HG02623 (cell line): Measurements from ENCODE around the gene RPE65.
"Not testable (repeated sequence)": the region's sequence is repeated elsewhere in the genome, so short reads cannot be mapped to it uniquely, and the experiment has no call there.

Experiments
- ATAC-seq: cut with Tn5 transposase; IDR thresholded peaks from one replicate; pipeline ENCODE4 v1.9.1; 2021; ENCODE audit warnings: moderate library complexity; ENCODE audit not compliant: unreplicated experiment

The RPE65 gene

DNA sequence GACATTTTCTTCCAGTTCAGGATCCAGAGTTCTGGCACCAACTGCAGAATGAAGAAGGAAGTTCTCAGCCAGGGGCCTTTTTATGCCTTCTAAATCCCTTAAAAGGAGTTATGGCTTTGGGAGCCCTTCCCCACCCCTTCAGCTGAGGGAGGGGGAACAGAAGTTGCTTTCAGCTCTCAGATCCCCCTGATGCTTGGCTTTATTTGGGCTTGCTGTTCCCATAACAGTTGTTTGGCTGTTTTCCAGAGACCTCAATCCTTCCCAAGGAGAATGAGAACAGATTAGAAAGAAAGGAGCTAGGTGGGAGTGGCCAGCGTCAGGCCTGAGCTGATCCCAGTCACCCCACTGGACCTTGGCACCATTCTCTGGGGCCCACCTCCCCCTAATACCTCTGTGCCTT is at the start of gene RPE65:
Gene RPE65, minus strand, starts transcription at position 54 of the 400 bp plus-strand sequence. Its CDS starts 49 bp downstream, at position 5.
- ATAC-seq: no peak

DNA sequence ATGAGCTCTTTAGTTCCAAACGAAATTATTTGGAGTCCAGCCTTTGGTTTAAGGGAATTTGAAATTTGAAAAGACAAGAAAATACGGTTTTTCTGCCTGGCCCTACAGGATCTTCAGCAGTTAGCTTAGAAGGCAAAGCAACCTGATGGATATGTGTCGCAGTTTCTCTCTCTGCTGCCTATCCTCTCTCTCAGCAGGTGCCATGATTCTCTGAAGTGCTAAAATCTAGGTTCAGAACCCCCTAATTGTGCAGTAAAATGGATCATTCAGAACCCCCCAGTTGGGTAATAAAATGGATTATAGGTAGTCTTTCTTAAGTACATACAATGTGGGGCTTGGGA is 47.6 kb upstream of the RPE65 start:
- no peak for ATAC-seq

DNA sequence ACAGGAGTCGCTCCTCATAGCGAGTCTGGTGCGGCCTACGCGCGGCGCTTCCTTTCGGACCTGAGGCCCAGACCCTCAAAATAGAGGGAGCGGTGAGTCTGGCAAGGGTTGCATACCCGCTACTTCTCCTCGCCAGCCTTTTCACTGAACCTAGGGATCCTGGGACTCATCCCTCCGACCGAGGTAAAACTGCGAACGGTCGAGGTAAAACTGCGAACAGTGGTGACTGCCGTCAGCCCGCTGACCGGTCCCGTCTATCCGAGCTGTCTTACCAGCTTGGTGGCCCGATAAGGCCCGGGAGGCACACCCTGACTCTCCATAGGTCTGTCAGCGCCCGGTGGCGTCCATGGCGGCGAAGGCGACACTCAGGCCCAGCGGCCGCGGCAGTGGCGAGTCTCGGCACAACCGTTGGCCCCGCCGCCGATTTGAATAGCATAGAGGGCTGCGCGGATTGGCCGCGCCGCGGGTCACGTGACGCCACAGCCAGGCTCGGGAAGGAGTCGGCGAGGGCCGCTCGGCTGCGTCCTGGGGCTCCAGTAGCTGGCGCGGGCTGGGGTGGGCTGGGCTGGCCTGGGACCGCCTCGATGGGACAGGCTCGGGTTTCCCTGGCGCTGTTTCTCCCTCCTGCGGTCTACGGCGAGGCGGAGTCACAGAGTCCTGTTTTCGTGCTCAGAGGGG is 47.1 kb upstream of the RPE65 start, which contains the start of gene DEPDC1:
Gene DEPDC1, minus strand, starts transcription at position 403 of the 678 bp plus-strand sequence. Its CDS starts 83 bp downstream, at position 320.
- ATAC-seq: peak; percentile 97

DNA sequence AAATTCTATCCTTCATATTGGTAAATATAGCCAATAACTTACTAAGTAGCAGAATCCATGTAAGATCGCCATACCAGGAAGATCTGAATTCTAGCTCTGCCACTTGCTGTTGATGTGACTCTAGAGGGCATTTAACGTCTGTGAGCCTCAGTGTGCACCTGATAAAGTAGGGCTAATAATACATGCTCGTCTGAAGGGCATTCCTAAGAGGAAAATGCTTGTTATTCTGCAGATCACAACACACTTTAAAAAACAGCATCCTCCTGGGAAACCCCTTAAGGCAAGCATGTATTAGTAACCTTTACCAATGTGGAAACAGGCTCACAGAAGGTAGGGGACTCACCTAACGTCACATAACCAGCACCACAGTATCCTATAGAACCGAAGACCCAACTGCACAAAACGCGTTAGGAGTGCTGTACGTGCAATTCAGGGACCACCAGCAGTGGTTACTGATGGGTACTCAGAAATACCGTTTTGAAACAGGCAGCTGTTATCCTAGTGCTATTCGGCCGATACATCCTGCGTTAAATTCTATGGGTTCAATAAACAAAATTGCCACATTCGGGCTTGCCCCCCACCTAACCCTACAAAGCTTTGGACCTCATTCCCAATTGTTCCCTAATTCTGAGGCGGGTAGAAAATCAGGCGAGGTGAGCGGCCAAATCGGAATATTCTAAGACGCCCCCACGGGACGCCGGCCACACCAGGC is 46.4 kb upstream of the RPE65 start:
- peak; percentile 14 for ATAC-seq

DNA sequence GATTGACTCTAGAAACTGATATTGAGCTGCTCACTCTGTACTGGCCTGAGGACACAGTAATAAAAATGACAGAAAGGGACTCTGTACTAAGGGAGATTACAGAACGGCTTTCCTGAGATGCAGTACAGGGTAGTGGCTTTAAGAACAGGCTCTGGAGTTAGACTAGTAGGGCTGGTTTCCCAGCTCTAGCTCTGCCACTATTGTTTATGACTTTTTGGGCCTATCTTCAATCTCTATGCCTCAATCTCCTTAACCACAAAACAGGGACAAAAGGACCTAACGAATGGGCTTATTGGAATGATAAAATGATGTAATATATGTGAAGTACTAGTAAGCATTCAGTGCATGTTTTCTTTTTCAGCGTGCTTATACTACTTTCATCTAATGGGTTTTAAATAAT is 45.8 kb upstream of the RPE65 start:
- ATAC-seq: no peak

DNA sequence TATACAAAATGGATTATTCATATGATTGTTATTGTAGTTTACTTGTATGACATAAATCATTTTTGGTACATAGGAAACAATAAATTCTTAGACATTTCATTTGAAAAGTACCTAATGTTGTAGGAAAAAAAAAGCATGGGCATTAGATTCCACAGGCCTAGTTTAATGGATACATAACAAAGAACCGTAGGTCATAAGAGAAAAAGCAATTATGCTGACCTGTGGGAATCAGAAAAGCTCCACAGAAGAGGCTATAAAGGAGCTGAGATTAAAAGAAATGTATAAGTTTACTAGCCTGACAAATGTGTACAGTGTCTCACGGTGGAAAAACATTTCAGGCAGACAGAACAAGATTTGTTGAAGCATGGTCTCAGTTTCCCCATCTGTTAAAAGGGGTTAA is 43.4 kb upstream of the RPE65 start:
- ATAC-seq: no peak

DNA sequence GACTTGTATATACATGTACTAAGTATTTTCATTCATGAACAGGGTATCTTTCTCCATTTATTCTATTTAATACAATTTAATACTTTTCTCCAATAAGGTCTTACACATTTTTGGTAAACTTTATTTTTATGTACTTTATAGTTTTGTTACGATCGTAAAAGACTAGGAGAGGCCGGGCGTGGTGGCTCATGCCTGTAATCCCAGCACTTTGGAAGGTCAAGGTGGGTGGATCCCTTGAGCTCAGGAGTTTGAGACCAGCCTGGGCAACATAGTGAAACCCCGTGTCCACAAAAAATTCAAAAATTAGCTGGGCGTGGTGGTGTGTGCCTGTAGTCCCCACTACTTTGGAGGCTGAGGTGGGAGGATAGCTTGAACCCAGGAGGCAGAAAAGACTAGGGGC is 42.5 kb upstream of the RPE65 start:
- ATAC-seq: not testable (repeated sequence)

DNA sequence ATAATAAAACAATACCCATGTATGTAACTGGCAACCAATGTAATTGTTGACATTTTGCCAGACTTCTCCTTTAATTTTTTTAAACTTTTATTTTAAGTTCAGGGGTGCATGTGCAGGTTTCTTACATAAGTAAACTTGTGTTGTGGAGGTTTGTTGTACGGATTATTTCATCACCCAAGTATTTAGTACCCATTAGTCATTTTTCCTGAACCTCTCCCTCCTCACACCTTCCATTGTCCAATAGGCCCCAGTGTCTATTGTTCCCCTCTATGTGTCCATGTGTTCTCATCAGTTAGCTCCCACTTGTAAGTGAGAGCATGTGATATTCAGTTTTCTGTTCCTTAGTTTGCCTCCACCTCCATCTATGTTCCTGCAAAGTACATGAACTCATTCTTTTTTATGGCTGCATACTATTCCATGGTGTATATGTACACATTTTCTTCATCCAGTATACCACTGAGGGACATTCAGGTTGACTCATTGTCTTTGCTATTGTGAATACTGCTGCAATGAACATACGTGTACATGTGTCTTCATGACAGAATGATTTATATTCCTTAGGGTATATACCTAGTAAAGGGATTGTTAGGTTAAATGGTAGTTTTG is 40.4 kb upstream of the RPE65 start:
- ATAC-seq: no peak

DNA sequence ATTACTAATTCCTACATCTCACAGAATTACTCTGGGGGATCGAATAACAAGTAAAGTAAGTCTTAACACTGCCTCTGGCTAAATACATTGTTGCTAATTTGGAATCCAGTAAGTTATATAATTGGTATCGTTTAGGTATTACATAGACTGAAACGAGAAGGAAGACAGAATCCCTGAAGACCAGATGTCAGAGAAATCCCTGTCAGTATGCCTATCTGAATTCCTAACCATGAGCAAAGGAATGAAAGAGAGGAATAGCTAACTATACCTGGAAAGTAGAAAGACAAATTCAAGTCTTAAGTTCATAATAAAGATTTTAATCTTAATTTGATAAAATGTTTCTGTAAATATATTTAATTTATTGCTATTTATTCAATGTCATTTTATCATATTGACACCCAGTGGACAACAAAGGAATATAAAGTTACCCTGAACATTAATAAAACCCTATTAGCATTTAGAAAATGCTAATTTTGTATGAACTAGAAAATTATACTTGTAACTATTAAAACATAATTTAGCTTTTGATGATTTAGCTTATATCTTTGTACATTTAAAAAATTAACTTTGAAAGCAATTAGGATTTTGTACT is 35.8 kb upstream of the RPE65 start:
- ATAC-seq: no peak

DNA sequence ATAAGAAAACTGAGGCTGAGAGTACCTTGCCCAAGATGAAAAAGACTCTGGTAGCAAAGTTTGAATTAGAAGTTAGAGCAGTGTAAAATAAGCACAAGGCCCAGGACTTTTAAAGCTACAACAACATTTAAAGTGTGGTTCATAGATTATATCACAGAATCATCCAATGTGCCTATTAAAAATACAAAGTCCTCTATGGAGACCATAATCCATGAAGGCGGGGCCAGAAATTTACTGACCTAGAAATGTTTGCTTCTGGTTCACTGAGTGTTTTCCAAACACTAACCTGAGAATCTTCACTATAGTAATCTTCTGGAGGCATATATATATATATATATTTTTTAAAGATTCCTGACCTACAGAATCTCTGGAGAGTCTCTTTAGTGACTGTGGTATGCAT is 34.9 kb upstream of the RPE65 start:
- no peak for ATAC-seq

DNA sequence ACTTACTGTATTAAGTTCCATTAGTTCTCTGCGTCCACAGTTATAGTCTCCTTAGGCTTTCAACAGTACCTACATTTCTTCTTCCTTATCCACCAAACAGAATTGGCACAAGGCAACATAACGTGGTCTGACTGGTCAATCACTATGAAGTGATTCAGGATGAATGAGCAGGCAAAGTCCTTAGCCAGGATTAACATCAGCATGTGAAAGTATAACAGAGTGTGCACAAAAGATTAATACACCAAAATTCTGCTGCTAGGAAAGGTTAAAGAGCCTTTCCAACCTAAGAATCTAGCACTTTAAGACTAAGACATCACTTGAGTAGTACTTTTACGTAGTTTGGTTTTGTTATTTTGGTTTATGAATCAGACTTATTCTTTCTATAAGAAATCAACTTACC is 31.3 kb upstream of the RPE65 start:
- no peak for ATAC-seq

DNA sequence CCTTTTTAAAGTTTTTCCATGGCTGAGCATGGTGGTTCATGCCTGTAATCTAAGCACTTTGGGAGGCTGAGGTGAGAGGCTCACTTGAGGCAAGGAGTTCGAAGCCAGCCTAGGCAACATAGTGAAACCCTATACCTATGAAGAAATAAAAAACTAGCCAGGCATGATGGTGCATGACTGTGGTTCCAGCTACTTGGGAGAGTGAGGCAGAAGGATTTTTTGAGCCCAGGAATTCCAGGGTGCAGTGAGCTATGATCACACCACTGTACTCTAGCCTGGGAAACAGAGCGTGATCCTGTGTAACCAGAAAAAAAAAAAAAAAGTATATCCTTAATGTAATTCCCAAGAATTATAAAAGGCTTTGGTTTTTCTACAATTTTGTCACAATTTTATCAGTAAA is 29.7 kb upstream of the RPE65 start:
- ATAC-seq: no peak

DNA sequence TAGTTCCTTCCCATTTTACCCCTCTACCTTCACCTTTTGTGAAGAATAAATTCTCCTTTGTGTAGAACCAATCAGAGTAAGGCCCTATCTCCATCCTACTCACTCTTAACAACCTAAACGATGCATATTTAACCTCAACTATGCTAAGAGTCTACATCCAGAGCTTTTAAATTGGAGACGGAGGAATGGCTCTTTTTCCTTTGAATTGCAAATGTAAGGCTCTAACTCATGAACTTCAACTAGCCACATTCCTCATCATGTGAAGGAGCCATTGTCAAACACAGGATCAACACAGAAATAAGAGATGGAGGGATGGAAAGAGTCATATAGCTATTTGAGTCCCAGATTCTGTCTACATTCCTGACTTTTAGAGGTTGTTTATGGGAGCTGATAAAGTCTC is 28.9 kb upstream of the RPE65 start:
- no peak for ATAC-seq

DNA sequence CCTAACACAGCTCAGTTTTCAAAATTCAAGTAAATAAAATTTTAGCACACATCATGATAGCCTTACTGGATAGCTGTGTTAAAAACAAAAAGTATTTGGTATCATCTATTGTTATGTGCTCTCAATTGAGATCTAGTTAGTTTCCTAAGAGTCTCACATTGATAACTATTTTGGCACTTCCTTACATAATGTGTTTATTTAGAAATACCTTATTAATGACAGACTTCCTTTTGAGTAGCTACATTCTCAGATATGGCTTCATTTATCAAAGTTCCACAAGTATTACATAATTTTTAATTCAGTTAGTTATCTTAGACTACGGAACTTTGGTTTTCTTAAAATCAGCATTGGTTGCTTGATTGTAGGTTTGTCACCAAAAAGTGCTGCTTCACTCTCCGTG is 26.9 kb upstream of the RPE65 start:
- ATAC-seq: not testable (repeated sequence)

DNA sequence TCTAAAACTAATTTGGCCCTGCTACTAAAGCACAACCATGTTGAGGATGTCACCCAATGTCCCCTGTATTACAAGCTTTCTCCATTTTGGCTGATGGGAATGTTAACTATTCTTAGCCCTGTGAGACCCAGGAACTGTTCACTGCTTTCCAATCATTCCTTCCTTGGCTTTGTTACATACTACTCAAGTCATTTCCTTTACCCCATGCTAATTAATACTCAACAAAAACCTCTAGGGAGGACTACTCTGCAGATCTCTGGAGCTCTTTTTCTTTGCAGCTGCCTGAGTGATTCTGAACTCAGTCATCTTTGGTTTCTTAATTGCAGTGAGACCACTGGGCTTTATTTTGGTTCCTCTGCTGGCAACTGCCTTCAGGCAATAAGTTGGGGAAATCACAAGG is 23.3 kb upstream of the RPE65 start:
- ATAC-seq: no peak

DNA sequence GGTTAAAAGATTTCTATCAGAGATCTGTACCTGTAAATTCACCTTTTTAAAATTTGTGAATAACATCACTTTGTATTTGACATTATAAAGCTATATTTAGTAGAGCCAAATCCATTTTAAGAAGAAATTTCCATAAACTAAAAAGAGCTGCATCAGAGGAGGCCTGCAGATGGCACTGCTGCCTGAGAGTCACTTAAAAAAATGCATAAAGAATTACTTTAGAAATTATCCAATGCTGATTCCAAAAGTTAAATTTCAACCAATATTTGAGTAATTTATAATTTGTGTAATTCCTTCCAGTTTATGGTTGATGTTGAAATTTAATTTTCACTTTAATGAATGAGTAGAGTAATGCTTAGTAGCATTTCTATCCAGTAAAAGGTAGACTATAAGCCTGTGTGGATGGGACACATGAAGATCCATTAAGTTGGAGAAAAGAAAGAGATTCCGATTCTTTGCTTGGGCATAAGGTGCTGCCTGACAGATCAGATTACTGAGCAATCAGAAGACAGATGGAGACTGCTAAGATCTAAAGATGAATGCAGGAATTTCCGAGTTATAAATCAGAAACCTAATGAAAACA is 20.7 kb upstream of the RPE65 start:
- no peak for ATAC-seq

DNA sequence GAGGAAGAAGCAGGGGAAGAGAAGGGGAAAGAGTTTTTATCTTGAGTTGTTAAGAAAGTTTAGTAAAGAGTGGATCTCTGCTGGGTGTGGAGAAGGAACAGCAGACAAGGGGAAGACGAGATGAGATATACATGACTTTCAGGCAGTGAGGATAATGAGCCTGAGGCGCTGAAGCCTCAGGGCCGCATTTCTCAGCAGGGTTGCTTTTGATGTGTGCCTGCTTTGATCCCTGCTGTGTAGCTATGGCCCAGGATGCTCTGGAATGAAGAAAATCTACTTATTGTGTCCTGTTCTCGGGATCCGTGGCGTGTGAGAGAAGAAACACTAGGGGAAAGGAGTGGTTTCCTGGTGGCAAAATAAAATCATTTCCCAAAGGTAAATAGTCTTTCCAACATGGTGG is 15.1 kb upstream of the RPE65 start:
- ATAC-seq: no peak

DNA sequence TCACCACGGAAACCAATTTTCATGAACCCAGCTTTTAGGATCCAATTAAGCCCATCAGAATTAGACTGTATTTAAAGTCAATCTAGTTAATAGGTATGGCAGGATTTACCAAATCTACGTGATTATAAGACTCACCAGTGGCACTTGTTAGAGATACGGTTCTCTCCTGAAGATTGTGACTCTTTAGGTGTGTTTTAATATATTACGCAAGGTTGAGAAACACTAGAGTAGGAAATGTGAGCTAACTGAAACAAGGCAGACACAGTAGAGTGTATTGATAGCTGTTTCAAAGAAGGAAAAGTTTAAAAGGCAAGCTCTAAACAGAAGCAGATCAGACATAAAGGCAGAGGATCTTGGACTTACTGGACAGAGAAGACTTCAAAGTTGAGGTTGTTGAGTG is 11.2 kb upstream of the RPE65 start:
- ATAC-seq: no peak

DNA sequence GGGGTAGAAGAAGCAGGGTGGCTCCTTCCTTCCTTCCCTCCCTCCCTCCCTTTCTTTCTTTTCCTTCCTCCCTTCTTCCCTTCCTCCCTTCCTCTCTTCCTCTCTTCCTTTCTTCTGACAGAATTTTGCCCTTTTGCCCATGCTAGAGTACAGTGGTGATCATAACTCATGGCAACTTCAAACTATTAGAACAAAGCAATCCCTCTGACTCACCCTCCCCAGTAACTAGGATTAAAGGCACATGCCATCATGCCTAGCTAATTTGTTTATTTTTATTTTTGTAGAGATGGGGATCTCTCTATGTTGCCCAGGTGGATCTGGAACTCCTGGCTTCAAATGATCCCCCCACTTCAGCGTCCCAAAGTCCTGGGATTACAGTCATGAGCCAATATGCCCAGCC is 10.0 kb upstream of the RPE65 start:
- no peak for ATAC-seq

DNA sequence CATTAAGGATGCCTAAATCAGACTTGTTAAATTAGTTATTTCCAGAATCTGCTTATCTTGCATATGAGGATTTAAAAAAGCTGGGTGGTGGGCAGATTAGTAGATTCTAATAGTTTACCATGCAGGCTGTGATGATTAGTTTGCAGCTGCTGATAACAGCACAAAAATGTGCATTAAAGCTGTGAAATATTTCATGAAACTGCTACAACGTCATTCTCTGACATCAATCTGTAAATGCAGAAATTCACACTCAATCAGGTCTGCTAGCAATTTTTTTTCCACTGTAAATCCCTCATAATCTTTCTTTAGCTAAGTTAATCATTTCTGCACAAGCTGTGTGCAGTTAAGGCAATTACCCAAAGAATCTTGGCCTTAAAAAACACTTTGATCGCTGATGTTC is 9.3 kb upstream of the RPE65 start:
- ATAC-seq: no peak

DNA sequence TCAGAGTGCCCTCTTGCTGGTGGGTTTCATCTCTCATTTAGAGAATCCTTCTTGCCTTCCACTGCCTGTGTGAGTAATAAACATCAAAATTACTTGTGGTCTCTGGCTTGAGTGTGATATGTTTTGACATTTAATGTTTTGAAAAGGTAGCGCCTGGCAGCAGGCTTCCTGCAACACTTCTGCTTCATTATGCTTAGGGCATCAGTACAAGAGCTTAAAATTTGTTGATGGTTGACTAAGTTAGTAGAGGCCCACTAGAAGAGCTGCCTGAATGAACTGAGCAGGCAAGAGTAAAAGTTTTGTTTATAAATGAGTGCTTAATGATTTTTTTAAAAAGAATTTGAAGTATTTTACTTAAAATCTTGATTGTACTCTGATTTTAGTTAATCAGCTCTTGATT is 6.4 kb upstream of the RPE65 start:
- no peak for ATAC-seq

DNA sequence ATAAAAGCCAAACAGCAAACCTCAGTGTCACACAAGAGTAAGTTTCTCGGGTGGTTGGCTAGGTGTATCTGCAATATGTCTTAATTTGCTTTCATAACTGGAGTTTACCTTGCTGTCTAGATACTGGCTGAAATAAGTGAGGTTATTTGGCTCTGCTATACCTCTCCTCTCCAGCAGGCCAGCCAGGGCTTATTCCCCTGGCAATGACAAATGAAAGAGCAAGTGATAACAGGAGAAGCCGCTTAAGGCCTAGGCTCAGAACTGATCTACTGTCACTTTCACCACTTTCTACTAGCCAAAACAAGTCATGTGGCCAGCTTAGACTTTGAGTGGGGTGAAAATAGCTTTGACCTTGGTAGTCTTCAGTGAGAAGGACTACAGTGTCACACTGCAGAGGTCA is 4.8 kb upstream of the RPE65 start:
- no peak for ATAC-seq
